K562 (cell line): ENCODE measurements around the gene RBM17.

Experiments
- CHD2 ChIP-seq: IDR thresholded peaks from 2 replicates; pipeline ENCODE4 v1.6.1; 2011; ENCODE audit warnings: low read depth, low read length
- EP300 ChIP-seq: IDR thresholded peaks from 2 replicates; pipeline ENCODE4 v1.6.1; 2012; ENCODE audit warnings: low read length, improper control_type of control experiment
- ETV1 ChIP-seq: fragments of 450-650 bp; conservative IDR thresholded peaks from 2 replicates; pipeline ENCODE4 v1.6.1; 2016; ENCODE audit warnings: missing genetic modification characterization, control low read depth, low read depth, missing compliant biosample characterization
- EZH2 ChIP-seq: IDR thresholded peaks from 2 replicates; pipeline ENCODE4 v1.6.1; 2012; ENCODE audit warnings: low read depth, mild to moderate bottlenecking, inconsistent platforms, low read length, borderline replicate concordance
- MNT ChIP-seq, 2 experiments: fragments of 450-650 bp; conservative IDR thresholded peaks; 2 replicates each; pipeline ENCODE4 v1.6.1; 2017; ENCODE audit warnings: mild to moderate bottlenecking in 2 of 2, moderate library complexity in 2 of 2
- MXI1 ChIP-seq: IDR thresholded peaks from 2 replicates; pipeline ENCODE4 v1.6.1; 2011; ENCODE audit warnings: low read depth, mild to moderate bottlenecking, improper control_type of control experiment, low read length
- NFYB ChIP-seq: IDR thresholded peaks from 2 replicates; pipeline ENCODE4 v1.6.1; 2011; ENCODE audit warnings: mild to moderate bottlenecking, moderate library complexity; ENCODE audit not compliant: insufficient read length; ENCODE audit errors: extremely low read depth
- SIN3A ChIP-seq, 2 experiments: fragments of 150-350 bp in 1 of 2; IDR thresholded peaks; 2 replicates each; pipeline ENCODE4 v1.6.1; 2011 to 2016; ENCODE audit warnings: borderline replicate concordance in 2 of 2, low read depth in 2 of 2, low read length in 2 of 2, mild to moderate bottlenecking in 2 of 2, moderate library complexity in 2 of 2; ENCODE audit not compliant: control insufficient read depth in 1 of 2
- SMAD3 ChIP-seq: fragments of 450-650 bp; formaldehyde crosslinking; conservative IDR thresholded peaks from 2 replicates; pipeline ENCODE4 v1.4.0; 2020; ENCODE audit warnings: mild to moderate bottlenecking
- STAT6 ChIP-seq: sonication (generic); formaldehyde crosslinking; IDR thresholded peaks from 2 replicates; pipeline ENCODE4 v1.8.1; 2023; ENCODE audit warnings: mild to moderate bottlenecking, missing genetic modification reagents
- TAL1 ChIP-seq: fragments of 450-650 bp; IDR thresholded peaks from 2 replicates; pipeline ENCODE4 v1.6.1; 2016; ENCODE audit warnings: mild to moderate bottlenecking
- ZZZ3 ChIP-seq: fragments of 450-650 bp; IDR thresholded peaks from 2 replicates; pipeline ENCODE4 v1.6.1; 2016; ENCODE audit warnings: antibody characterized with exemption, mild to moderate bottlenecking, moderate library complexity
- TF ChIP-seq, protein P1 (sequence below): sonication (generic); formaldehyde crosslinking; IDR thresholded peaks from 2 replicates; pipeline ENCODE4 v1.8.0; 2022; ENCODE audit warnings: mild to moderate bottlenecking, low read depth, missing genetic modification reagents

GRCh38 chr10:6040205-6040604 is 48.6 kb upstream of the RBM17 start:
- TF ChIP-seq NFYB (no peak), ETV1 (tag) (no peak), SIN3A (IDR thresholded peaks at IDR 0.05; ENCODE audit: borderline replicate concordance in 2 of 2, control insufficient read depth in 1 of 2, low read depth in 2 of 2, low read length in 2 of 2) (no peak), EP300 (no peak), MNT (conservative IDR thresholded peaks at IDR 0.05) (no peak), SMAD3 (CRISPR knock-in tag) (no peak), EZH2 (no peak), MXI1 (no peak), CHD2 (no peak), ZZZ3 (no peak), STAT6 (no peak), TAL1 (no peak)
- TF ChIP-seq, protein P1, sequence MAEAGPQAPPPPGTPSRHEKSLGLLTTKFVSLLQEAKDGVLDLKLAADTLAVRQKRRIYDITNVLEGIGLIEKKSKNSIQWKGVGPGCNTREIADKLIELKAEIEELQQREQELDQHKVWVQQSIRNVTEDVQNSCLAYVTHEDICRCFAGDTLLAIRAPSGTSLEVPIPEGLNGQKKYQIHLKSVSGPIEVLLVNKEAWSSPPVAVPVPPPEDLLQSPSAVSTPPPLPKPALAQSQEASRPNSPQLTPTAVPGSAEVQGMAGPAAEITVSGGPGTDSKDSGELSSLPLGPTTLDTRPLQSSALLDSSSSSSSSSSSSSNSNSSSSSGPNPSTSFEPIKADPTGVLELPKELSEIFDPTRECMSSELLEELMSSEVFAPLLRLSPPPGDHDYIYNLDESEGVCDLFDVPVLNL (CRISPR knock-in tag): no peak
